SK-N-SH (cell line): ENCODE results near the gene ADCY10. TPM values are rescaled to one million over a fixed set of nuclear protein-coding genes. Genes with fewer than 3 reads are reported as not detected.

Experiments
- CTCF ChIA-PET: fragments of 300-600, 350-600 bp; formaldehyde crosslinking; extraction: SDS; loops from one replicate; lab custom pipeline; 2021; lab: Yijun Ruan, JAX
- POLR2A ChIA-PET: fragments of 350-600 bp; sonication (Branson Sonifier 250); formaldehyde crosslinking; extraction: SDS; loops from one replicate; lab custom pipeline; 2020; ENCODE audit warnings: antibody characterized with exemption, inconsistent platforms; lab: Yijun Ruan, JAX
- DNase-seq: peaks from one replicate; pipeline ENCODE4 v3.0.0; 2012
- H2AFZ ChIP-seq: fragments of 200-600 bp; sonication (generic); 2 replicates; pipeline ENCODE4 v1.8.1; 2016; ENCODE audit warnings: antibody characterized with exemption, mild to moderate bottlenecking, low read depth
- H3F3A ChIP-seq: fragments of 200-600 bp; sonication (generic); replicated peaks from 2 replicates; pipeline ENCODE3; 2016; ENCODE audit warnings: antibody characterized with exemption, mild to moderate bottlenecking; ENCODE audit not compliant: insufficient read depth
- H3K27ac ChIP-seq, 2 experiments: fragments of 200-500 bp in 1 of 2; fragments of 200-600 bp in 1 of 2; sonication (Bioruptor generic) in 1 of 2; sonication (generic), shearing (Covaris generic) in 1 of 2; 2 replicates each; pipeline versions ENCODE4 v1.5.1 to v1.6.1; 2014 to 2016; ENCODE audit warnings: low read depth in 2 of 2, inconsistent platforms in 1 of 2, low read length in 1 of 2, mild to moderate bottlenecking in 1 of 2, mixed read lengths in 1 of 2
- H3K27me3 ChIP-seq: fragments of 200-600 bp; sonication (generic), shearing (Covaris generic); 2 replicates; pipeline ENCODE4 v1.6.1; 2016; ENCODE audit warnings: mixed run types; ENCODE audit not compliant: insufficient read depth
- H3K36me3 ChIP-seq, 2 experiments: fragments of 200-500 bp in 1 of 2; fragments of 200-600 bp in 1 of 2; sonication (Bioruptor generic) in 1 of 2; sonication (generic) in 1 of 2; replicated peaks in 1 of 2; 2 replicates each; pipeline versions ENCODE3 to v1.5.1; 2014 to 2016; ENCODE audit warnings: low read length in 1 of 2, mild to moderate bottlenecking in 1 of 2; ENCODE audit not compliant: insufficient read depth in 2 of 2, control insufficient read depth in 1 of 2
- H3K4me1 ChIP-seq, 2 experiments: fragments of 200-500 bp in 1 of 2; fragments of 200-600 bp in 1 of 2; sonication (Bioruptor generic) in 1 of 2; sonication (generic), shearing (Covaris generic) in 1 of 2; 2 replicates each; pipeline versions ENCODE4 v1.5.1 to v1.6.1; 2014 to 2016; ENCODE audit warnings: low read depth in 1 of 2, low read length in 1 of 2, mixed run types in 1 of 2; ENCODE audit not compliant: insufficient read depth in 2 of 2, control insufficient read depth in 1 of 2
- H3K4me2 ChIP-seq: fragments of 200-600 bp; sonication (generic), shearing (Covaris generic); 2 replicates; pipeline ENCODE4 v1.6.1; 2017; ENCODE audit warnings: mixed run types
- H3K4me3 ChIP-seq, 2 experiments: fragments of 200-500 bp in 1 of 2; fragments of 200-600 bp in 1 of 2; sonication (Bioruptor generic) in 1 of 2; sonication (generic), shearing (Covaris generic) in 1 of 2; 2 replicates each; pipeline versions ENCODE4 v1.5.1 to v1.8.1; 2014 to 2016; ENCODE audit warnings: low read depth in 2 of 2, inconsistent platforms in 1 of 2, low read length in 1 of 2, mild to moderate bottlenecking in 1 of 2, mixed read lengths in 1 of 2, moderate library complexity in 1 of 2
- H3K79me2 ChIP-seq: fragments of 200-600 bp; sonication (generic); 2 replicates; pipeline ENCODE4 v1.8.1; 2017; ENCODE audit warnings: mild to moderate bottlenecking; ENCODE audit not compliant: insufficient read depth
- H3K9ac ChIP-seq: fragments of 200-600 bp; sonication (generic); 2 replicates; pipeline ENCODE4 v1.6.1; 2017; ENCODE audit warnings: mixed run types
- H3K9me2 ChIP-seq: fragments of 200-600 bp; sonication (generic); 2 replicates; pipeline ENCODE4 v1.6.1; 2017; ENCODE audit warnings: mixed run types
- H3K9me3 ChIP-seq: fragments of 200-600 bp; sonication (generic); 2 replicates; pipeline ENCODE4 v1.6.1; 2017; ENCODE audit warnings: mixed run types, mild to moderate bottlenecking, moderate library complexity
- H4K20me1 ChIP-seq: fragments of 200-600 bp; sonication (generic); 2 replicates; pipeline ENCODE4 v1.6.1; 2017; ENCODE audit warnings: mild to moderate bottlenecking, mixed run types; ENCODE audit not compliant: insufficient read depth
- CTCF ChIP-seq: fragments of 200-600 bp; sonication (generic); IDR thresholded peaks from 2 replicates; pipeline ENCODE4 v1.6.1; 2017; ENCODE audit warnings: antibody characterized with exemption, mild to moderate bottlenecking, moderate library complexity
- EZH2phosphoT487 ChIP-seq: fragments of 200-600 bp; sonication (generic); IDR thresholded peaks from 2 replicates; pipeline ENCODE4 v1.6.1; 2017; ENCODE audit warnings: low read depth, mixed run types, mild to moderate bottlenecking, antibody characterized with exemption, moderate library complexity, borderline replicate concordance
- FOXJ3 ChIP-seq: sonication (generic); formaldehyde crosslinking; IDR thresholded peaks from 2 replicates; pipeline ENCODE4 v1.5.1; 2020; ENCODE audit warnings: mild to moderate bottlenecking, missing genetic modification reagents
- FOXM1 ChIP-seq: IDR thresholded peaks from 2 replicates; pipeline ENCODE4 v1.4.0; 2012; ENCODE audit warnings: low read depth, mild to moderate bottlenecking
- GATA2 ChIP-seq: sonication (generic); formaldehyde crosslinking; IDR thresholded peaks from 2 replicates; pipeline ENCODE4 v1.5.0; 2020; ENCODE audit warnings: mild to moderate bottlenecking, missing genetic modification reagents
- JUND ChIP-seq: IDR thresholded peaks from 2 replicates; pipeline ENCODE4 v1.4.0; 2012
- PBX3 ChIP-seq: IDR thresholded peaks from 2 replicates; pipeline ENCODE4; 2012
- POLR2AphosphoS5 ChIP-seq: IDR thresholded peaks from 2 replicates; pipeline ENCODE4 v1.6.1; 2012; ENCODE audit warnings: low read depth, low read length
- RCOR1 ChIP-seq: fragments of 150-350 bp; IDR thresholded peaks from 2 replicates; pipeline ENCODE4 v1.6.1; 2017; ENCODE audit warnings: antibody characterized with exemption, low read length
- TEAD4 ChIP-seq: IDR thresholded peaks from 2 replicates; pipeline ENCODE4 v1.4.0; 2012; ENCODE audit warnings: mild to moderate bottlenecking, borderline replicate concordance; ENCODE audit not compliant: insufficient read depth
- USF1 ChIP-seq: IDR thresholded peaks from 2 replicates; pipeline ENCODE4 v1.4.0; 2012; ENCODE audit warnings: low read depth, borderline replicate concordance
- USF2 ChIP-seq: fragments of 150-350 bp; IDR thresholded peaks from 2 replicates; pipeline ENCODE4 v1.6.1; 2017; ENCODE audit warnings: antibody characterized with exemption, low read length, low read depth, borderline replicate concordance
- YY1 ChIP-seq: IDR thresholded peaks from 2 replicates; pipeline ENCODE4 v1.4.0; 2012; ENCODE audit warnings: low read depth, mild to moderate bottlenecking
- WGBS: methylation state at CpG from one replicate; pipeline ENCODE4 v1.1.6; 2017; ENCODE audit warnings: low lambda C conversion rate; 5-methylcytosine and 5-hydroxymethylcytosine counted together
- polyA plus RNA-seq, 3 experiments: library from polyadenylated mRNA; depleted of rRNA; stranded (reverse); fragments of >200 nt; gene quantifications; 2 replicates each; pipeline ENCODE4 v1.2.3, GENCODE V29; 2012

ADCY10 gene
- polyA plus RNA-seq, 1 of the 3 experiments (the other 2 are of a cell fraction) = 0.10 TPM

- CTCF ChIA-PET = no interaction called here
Observed at GRCh38 chr1:167923324-167924056, 9.6 kb upstream of the ADCY10 start.

GRCh38 chr1:167922611-167923074 is 8.7 kb upstream of the ADCY10 start:
- H3F3A ChIP-seq = peaks cover 7% of the 10 kb centered on the region
- H3K4me2 ChIP-seq = no peak overlapping the region
- H3K9me3 ChIP-seq = no peaks in the 10 kb centered on the region
- H4K20me1 ChIP-seq = no peaks in the 10 kb centered on the region
- ChIA-PET POLR2A (no interaction called here), CTCF (no interaction called here)
- peaks cover 0 to 3% of the 10 kb centered on the region in 2 experiments; a peak in 3 of 4 replicates for H3K4me1 ChIP-seq
- H2AFZ ChIP-seq = no peak overlapping the region
- no peak for DNase-seq
- peaks cover 5 to 15% of the 10 kb centered on the region in 2 experiments for H3K36me3 ChIP-seq
- H3K27ac ChIP-seq = no peak overlapping the region
- 81% methylated on average over 1 of the region's 1 CpG for WGBS
- H3K9me2 ChIP-seq = no peaks in the 10 kb centered on the region
- H3K79me2 ChIP-seq = peaks cover 18% of the 10 kb centered on the region; the same call in 1 of the 2 replicates
- no peak overlapping the region for H3K4me3 ChIP-seq
- H3K9ac ChIP-seq = no peak overlapping the region
- H3K27me3 ChIP-seq = no peaks in the 10 kb centered on the region
- no peak for TF ChIP-seq FOXJ3 (CRISPR knock-in tag)
- no peak for TF ChIP-seq CTCF
- no peak for TF ChIP-seq EZH2phosphoT487
- no peak for TF ChIP-seq USF2
- TF ChIP-seq JUND = no peak
- no peak for TF ChIP-seq PBX3
- no peak for TF ChIP-seq POLR2AphosphoS5
- TF ChIP-seq YY1 = no peak

More at GRCh38 chr1:167923324-167924056, 9.6 kb upstream of the ADCY10 start:
- no peak overlapping the region for H2AFZ ChIP-seq
- no peak overlapping the region for H3K27ac ChIP-seq
- H3F3A ChIP-seq = peaks cover 7% of the 10 kb centered on the region
- H3K4me2 ChIP-seq = no peak overlapping the region
- no peak overlapping the region for H3K4me3 ChIP-seq
- H3K79me2 ChIP-seq = peaks cover 26% of the 10 kb centered on the region; the same call in 1 of the 2 replicates
- TF ChIP-seq USF2 (no peak), GATA2 (CRISPR knock-in tag) (no peak), FOXM1 (no peak), TEAD4 (no peak), RCOR1 (no peak), USF1 (no peak), CTCF (no peak), YY1 (no peak)
- H3K36me3 ChIP-seq = peaks cover 0 to 11% of the 10 kb centered on the region in 2 experiments
- H3K9me2 ChIP-seq = no peaks in the 10 kb centered on the region
- H3K9me3 ChIP-seq = no peaks in the 10 kb centered on the region
- 87% methylated on average over 3 of the region's 3 CpGs for WGBS
- H3K27me3 ChIP-seq = no peaks in the 10 kb centered on the region
- H3K9ac ChIP-seq = no peak overlapping the region
- peaks cover 0 to 3% of the 10 kb centered on the region in 2 experiments; a peak in 3 of 4 replicates for H3K4me1 ChIP-seq
- no peaks in the 10 kb centered on the region for H4K20me1 ChIP-seq
- no peak for DNase-seq
- POLR2A ChIA-PET = no interaction called here
